ENCODE data around the gene ST6GALNAC5.

The ST6GALNAC5 gene

GRCh38 chr1:77051425-77051824 lies 184.1 kb downstream of the ST6GALNAC5 start:
- DNase-seq (ENCODE audit: low spot score) = no peak
- no peak overlapping the region for H3K4me3 ChIP-seq
- TF ChIP-seq CTCF (IDR thresholded peaks at IDR 0.05) = no peak
- H3K27ac ChIP-seq = no peak overlapping the region

GRCh38 chr1:77056525-77056924 lies 189.2 kb downstream of the ST6GALNAC5 start:
- no peak for DNase-seq (ENCODE audit: low spot score)
- Histone ChIP-seq H3K27ac (no peak overlapping the region), H3K4me3 (no peak overlapping the region)
- no peak for TF ChIP-seq CTCF (IDR thresholded peaks at IDR 0.05)

DNA sequence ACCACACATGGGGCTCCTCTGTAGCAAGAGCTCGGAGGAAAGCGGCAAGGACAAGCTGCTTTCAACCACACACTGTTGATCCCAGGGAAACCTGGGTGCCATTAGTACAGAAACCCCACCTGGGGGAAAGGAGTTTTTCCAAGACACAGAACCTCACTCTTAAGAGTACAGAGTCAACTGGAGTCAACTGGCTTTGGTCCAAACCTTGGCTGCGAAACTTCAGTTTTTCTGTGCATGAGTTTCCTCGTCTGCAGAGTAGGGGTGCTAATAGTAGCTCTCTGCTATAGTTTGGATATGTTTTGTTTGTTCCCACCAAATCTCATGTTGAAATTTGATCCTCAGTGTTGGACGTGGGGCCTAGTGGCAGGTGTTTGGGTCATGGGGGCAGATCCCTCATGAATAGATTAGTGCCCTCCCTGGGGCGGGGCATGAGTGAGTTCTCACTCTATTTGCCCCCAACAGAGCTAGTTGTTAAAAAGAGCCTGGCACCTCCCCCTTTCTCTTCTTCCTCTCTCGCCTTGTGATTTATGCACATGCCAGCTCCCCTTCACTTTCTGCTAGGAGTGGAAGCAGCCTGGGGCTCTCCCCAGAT lies 190.8 kb downstream of the ST6GALNAC5 start:
- Histone ChIP-seq H3K4me3 (no peak overlapping the region), H3K27ac (no peak overlapping the region)
- no peak for TF ChIP-seq CTCF (IDR thresholded peaks at IDR 0.05)
- DNase-seq (ENCODE audit: low spot score) = no peak

GRCh38 chr1:77060000-77060399 lies 192.7 kb downstream of the ST6GALNAC5 start:
- no peak for DNase-seq (ENCODE audit: low spot score)
- TF ChIP-seq CTCF (IDR thresholded peaks at IDR 0.05) = no peak
- H3K4me3 ChIP-seq = no peak overlapping the region

DNA sequence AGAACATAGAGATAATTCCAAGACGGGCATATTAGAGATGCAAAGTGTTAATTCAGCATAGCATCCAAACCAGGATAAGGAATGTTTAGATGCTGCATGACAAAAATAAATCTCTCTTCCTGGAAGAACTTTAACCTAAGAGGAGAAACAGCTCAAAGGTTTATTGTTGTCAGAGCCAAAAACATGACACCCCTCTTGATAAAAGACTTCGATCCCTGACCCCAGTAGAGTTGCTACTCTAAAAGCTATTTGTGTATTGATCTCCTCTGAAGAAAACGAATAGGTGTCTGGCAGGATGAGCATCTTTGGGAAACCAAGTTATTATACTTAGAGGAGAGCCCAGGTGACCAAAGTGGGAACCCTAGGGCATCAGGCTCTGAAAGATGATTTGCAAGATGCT lies 193.9 kb downstream of the ST6GALNAC5 start:
- no peak for DNase-seq (ENCODE audit: low spot score)
- Histone ChIP-seq H3K4me3 (no peak overlapping the region), H3K27ac (no peak overlapping the region)
- no peak for TF ChIP-seq CTCF (IDR thresholded peaks at IDR 0.05)

More at GRCh38 chr1:77060000-77060399, 192.7 kb downstream of the ST6GALNAC5 start:
- H3K27ac ChIP-seq = no peak overlapping the region

GRCh38 chr1:77063118-77063517 lies 195.8 kb downstream of the ST6GALNAC5 start:
- TF ChIP-seq CTCF (IDR thresholded peaks at IDR 0.05) = no peak
- no peak for DNase-seq (ENCODE audit: low spot score)
- Histone ChIP-seq H3K27ac (no peak overlapping the region), H3K4me3 (no peak overlapping the region)

DNA sequence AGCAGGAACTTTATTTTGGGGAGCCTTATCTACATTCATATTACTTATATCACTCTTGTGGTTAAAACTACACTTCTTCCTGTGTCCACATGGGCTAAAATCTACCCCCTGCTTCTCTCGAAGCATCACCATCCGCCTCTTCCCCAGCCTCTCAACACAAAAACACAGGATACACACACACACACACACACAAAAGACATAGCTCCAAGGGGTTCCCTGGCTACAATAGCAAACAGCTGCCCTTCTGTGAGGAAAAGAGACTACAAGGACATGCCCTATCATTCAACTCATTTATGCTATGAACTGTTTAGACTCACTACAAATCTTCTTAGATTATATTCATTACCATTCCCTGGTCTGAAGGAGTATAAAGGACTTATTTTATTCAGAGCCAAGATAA lies 197.0 kb downstream of the ST6GALNAC5 start:
- Histone ChIP-seq H3K4me3 (no peak overlapping the region), H3K27ac (no peak overlapping the region)
- DNase-seq (ENCODE audit: low spot score) = no peak
- TF ChIP-seq CTCF (IDR thresholded peaks at IDR 0.05) = no peak
